Dendritic cell treated with granulocyte-macrophage colony-stimulating factor and Interleukin-4, amounts not matched to agents 40 ng/mL and 50 ng/mL, for 4 days (primary cell): ENCODE data around the gene WDR90.

Experiments
- H3K27ac Mint-ChIP-seq: one replicate; pipeline ENCODE4 v1.8.0; 2022; ENCODE audit warnings: mild to moderate bottlenecking, mixed read lengths
- H3K27me3 Mint-ChIP-seq: one replicate; pipeline ENCODE4 v1.8.0; 2022; ENCODE audit warnings: mild to moderate bottlenecking, mixed read lengths
- H3K36me3 Mint-ChIP-seq: one replicate; pipeline ENCODE4 v1.8.0; 2022; ENCODE audit warnings: low read depth, mixed read lengths
- H3K4me1 Mint-ChIP-seq: one replicate; pipeline ENCODE4 v1.8.0; 2022; ENCODE audit warnings: low read depth, mixed read lengths
- H3K4me3 Mint-ChIP-seq: one replicate; pipeline ENCODE4 v1.8.0; 2022; ENCODE audit warnings: mild to moderate bottlenecking, moderate library complexity, mixed read lengths
- H3K9me3 Mint-ChIP-seq: one replicate; pipeline ENCODE4 v1.8.0; 2022; ENCODE audit warnings: mixed read lengths
- intact Hi-C: fragments of 100-400 bp; cut with micrococcal nuclease; formaldehyde crosslinking; loops from one replicate; pipeline ENCODE4 v1.15.0; 2022

Gene WDR90

GRCh38 chr16:648781-649589 is at the start of gene WDR90:
WDR90 (plus strand) TSS chr16:649365; CDS start chr16:649417, 52 bp downstream.
- peaks cover 48% of the 10 kb centered on the region for H3K36me3 Mint-ChIP-seq
- H3K27ac Mint-ChIP-seq, result peak within 1 kb of the TSS; percentile 87
- intact Hi-C loops, result loop anchor here (1.0 kb wide), 2 partner anchors 11 to 60 kb away; no protein-coding TSS in a partner anchor
- no peaks in the 10 kb centered on the region for H3K9me3 Mint-ChIP-seq
- H3K4me1 Mint-ChIP-seq, result peaks cover 64% of the 10 kb centered on the region
- no peaks in the 10 kb centered on the region for H3K27me3 Mint-ChIP-seq
- H3K4me3 Mint-ChIP-seq, result peak within 1 kb of the TSS; percentile 81

- no peak overlapping the region for H3K27ac Mint-ChIP-seq
- H3K27me3 Mint-ChIP-seq, result no peaks in the 10 kb centered on the region
- H3K4me1 Mint-ChIP-seq, result peaks cover 21% of the 10 kb centered on the region
- no peak overlapping the region for H3K4me3 Mint-ChIP-seq
- H3K9me3 Mint-ChIP-seq, result peaks cover 8% of the 10 kb centered on the region
- intact Hi-C loops, result no loop called here
- peaks cover 43% of the 10 kb centered on the region for H3K36me3 Mint-ChIP-seq
Measured at GRCh38 chr16:600781-601180, 48.4 kb upstream of the WDR90 start.

- no peak overlapping the region for H3K27ac Mint-ChIP-seq
- peaks cover 8% of the 10 kb centered on the region for H3K4me1 Mint-ChIP-seq
- H3K4me3 Mint-ChIP-seq, result no peak overlapping the region
Measured at GRCh38 chr16:603933-604332, 45.2 kb upstream of the WDR90 start.

GRCh38 chr16:606656-607307 is 42.4 kb upstream of the WDR90 start:
- Mint-ChIP-seq H3K4me1 (peaks cover 12% of the 10 kb centered on the region), H3K9me3 (peaks cover 8% of the 10 kb centered on the region), H3K4me3 (no peak overlapping the region), H3K27ac (no peak overlapping the region), H3K36me3 (peaks cover 15% of the 10 kb centered on the region), H3K27me3 (no peaks in the 10 kb centered on the region)
- intact Hi-C loops, result no loop called here

More at GRCh38 chr16:603933-604332, 45.2 kb upstream of the WDR90 start:
- peaks cover 8% of the 10 kb centered on the region for H3K9me3 Mint-ChIP-seq
- intact Hi-C loops, result no loop called here
- H3K27me3 Mint-ChIP-seq, result no peaks in the 10 kb centered on the region
- H3K36me3 Mint-ChIP-seq, result peaks cover 27% of the 10 kb centered on the region

DNA sequence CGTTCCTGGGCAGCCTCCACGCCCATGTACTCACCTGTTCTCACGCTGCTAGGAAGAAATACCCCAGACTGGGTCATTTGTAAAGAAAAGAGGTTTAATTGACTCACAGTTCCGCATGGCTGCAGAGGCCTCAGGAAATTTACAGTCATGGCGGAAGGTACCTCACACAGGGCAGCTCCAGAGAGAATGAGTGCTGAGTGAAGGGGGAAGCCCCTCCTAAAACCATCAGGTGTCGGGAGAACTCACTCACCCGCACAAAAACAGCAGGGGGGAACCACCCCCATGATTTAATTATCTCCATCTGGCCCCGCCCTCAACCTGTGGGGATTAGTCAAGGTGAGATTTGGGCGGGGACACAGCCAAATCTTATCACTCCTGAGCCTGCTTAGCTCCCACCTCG is 41.1 kb upstream of the WDR90 start:
- H3K4me3 Mint-ChIP-seq, result no peak overlapping the region
- peaks cover 12% of the 10 kb centered on the region for H3K4me1 Mint-ChIP-seq
- H3K27me3 Mint-ChIP-seq, result no peaks in the 10 kb centered on the region
- intact Hi-C loops, result no loop called here
- H3K36me3 Mint-ChIP-seq, result peaks cover 15% of the 10 kb centered on the region
- H3K27ac Mint-ChIP-seq, result no peak overlapping the region
- H3K9me3 Mint-ChIP-seq, result peaks cover 8% of the 10 kb centered on the region

DNA sequence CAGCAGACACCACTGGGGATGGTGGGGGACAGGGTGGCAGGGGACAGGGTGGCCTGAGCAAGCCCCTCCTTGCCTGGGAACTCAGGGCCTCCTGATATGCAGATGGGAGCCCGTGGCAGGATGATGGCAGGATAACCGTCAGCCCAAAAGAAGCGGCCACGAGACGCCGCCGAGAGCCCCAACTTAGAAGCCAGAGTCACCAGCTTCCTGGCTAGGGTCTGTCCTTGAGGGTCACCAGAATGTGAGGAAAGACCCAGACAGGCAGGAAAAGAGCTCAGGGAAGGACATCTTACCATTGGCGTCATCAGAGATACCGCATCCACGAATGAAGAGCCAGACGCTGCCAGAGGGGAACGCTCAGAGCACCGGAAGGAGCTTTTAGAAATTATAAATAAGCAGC is 39.8 kb upstream of the WDR90 start:
- no peaks in the 10 kb centered on the region for H3K27me3 Mint-ChIP-seq
- H3K9me3 Mint-ChIP-seq, result peaks cover 8% of the 10 kb centered on the region
- no peak overlapping the region for H3K27ac Mint-ChIP-seq
- intact Hi-C loops, result no loop called here
- H3K4me1 Mint-ChIP-seq, result peaks cover 5% of the 10 kb centered on the region
- H3K4me3 Mint-ChIP-seq, result no peak overlapping the region
- peaks cover 26% of the 10 kb centered on the region for H3K36me3 Mint-ChIP-seq

- no peaks in the 10 kb centered on the region for H3K27me3 Mint-ChIP-seq
- H3K27ac Mint-ChIP-seq, result no peak overlapping the region
- H3K4me3 Mint-ChIP-seq, result no peak overlapping the region
- H3K36me3 Mint-ChIP-seq, result peaks cover 31% of the 10 kb centered on the region
- peaks cover 6% of the 10 kb centered on the region for H3K9me3 Mint-ChIP-seq
- peaks cover 5% of the 10 kb centered on the region for H3K4me1 Mint-ChIP-seq
- intact Hi-C loops, result no loop called here
Measured at GRCh38 chr16:609984-610383, 39.2 kb upstream of the WDR90 start.

GRCh38 chr16:610513-611381 is 38.4 kb upstream of the WDR90 start:
- H3K27ac Mint-ChIP-seq, result no peak overlapping the region
- H3K9me3 Mint-ChIP-seq, result no peaks in the 10 kb centered on the region
- intact Hi-C loops, result no loop called here
- peaks cover 5% of the 10 kb centered on the region for H3K4me1 Mint-ChIP-seq
- no peaks in the 10 kb centered on the region for H3K27me3 Mint-ChIP-seq
- no peak overlapping the region for H3K4me3 Mint-ChIP-seq
- peaks cover 25% of the 10 kb centered on the region for H3K36me3 Mint-ChIP-seq

DNA sequence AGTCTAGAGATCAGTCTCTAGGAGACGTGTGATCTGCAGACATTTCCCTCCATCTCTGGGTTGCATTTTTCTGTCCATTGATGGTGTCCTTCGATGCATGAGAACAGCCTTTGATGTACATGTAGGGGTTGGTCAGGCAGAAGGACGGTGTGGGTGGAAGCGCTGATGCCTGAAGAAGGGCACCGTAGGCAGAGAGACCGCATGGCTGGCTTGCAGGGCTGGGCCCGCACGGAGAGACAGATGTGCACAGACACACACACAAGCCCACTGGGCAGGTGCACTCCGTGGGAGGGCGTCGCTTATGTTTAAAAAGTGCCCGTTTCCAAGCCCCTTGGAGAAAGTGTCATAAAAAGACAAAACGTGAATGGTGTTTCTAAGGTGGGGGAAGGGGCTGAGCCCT is 34.0 kb upstream of the WDR90 start:
- H3K4me1 Mint-ChIP-seq, result peaks cover 5% of the 10 kb centered on the region
- peaks cover 44% of the 10 kb centered on the region for H3K36me3 Mint-ChIP-seq
- no peaks in the 10 kb centered on the region for H3K9me3 Mint-ChIP-seq
- no peak overlapping the region for H3K4me3 Mint-ChIP-seq
- H3K27me3 Mint-ChIP-seq, result no peaks in the 10 kb centered on the region
- H3K27ac Mint-ChIP-seq, result no peak overlapping the region
- intact Hi-C loops, result no loop called here

DNA sequence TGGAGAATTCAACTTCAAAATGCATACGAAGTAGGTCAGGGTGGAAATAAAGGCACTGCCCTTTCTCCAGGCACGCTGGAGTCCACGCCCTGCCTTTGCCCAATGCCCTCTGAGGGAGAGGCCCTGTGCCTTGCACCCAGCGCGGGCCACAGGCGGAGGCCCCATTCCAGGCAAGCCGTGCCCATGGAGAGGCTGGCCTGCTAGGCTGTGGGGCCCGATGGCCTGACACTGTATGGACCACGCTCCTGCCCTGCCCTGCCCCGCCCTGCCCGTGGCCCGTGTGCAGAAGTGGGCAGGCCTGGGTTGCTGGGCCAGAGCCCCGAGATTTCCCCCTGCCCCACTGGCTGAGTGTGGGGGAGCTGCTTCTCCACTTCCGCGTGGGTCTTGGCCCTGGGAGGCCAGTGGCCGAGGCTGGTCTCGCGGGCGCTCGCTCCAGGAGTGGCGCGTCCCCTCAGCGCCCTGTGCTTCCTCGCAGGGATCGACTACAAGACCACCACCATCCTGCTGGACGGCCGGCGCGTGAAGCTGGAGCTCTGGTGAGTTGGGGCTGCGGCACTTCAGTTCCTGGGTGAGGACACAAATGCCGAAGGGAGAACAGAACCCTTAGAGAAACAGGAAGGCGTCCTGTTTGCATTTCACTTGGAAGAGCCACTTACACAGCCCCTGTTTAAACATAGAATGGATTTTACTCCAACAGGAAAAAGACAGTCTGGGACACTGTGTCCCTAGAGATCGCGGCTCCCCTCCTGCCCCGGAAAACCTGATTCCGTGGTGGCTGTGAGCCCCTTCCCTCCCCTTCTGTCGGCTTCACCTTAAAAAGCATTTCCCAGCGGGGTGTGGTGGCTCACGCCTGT is 32.2 kb upstream of the WDR90 start:
- Mint-ChIP-seq H3K9me3 (no peaks in the 10 kb centered on the region), H3K4me1 (peaks cover 5% of the 10 kb centered on the region), H3K4me3 (no peak overlapping the region), H3K36me3 (peaks cover 57% of the 10 kb centered on the region), H3K27me3 (no peaks in the 10 kb centered on the region), H3K27ac (no peak overlapping the region)
- intact Hi-C loops, result no loop called here

DNA sequence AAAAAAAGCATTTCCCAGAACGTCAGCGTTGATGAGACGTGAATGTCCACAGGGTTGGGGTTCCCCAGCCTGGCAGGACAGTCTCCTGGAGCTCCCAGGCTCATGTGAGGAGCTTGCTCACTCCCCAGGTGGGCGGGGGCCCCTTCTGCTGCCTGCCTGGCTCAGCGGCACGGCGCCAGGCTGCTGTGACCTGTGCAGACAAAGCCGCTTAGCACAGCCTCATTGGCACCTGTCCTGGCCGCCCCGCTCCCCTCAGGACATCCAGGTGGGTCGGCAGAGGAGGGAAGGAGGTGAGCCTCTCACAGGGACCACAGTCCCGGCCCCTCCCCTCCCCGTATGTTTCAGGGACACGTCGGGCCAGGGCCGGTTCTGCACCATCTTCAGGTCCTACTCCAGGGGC is 31.3 kb upstream of the WDR90 start:
- intact Hi-C loops, result no loop called here
- Mint-ChIP-seq H3K36me3 (peaks cover 57% of the 10 kb centered on the region), H3K27ac (no peak overlapping the region), H3K4me3 (no peak overlapping the region), H3K4me1 (peaks cover 5% of the 10 kb centered on the region), H3K27me3 (no peaks in the 10 kb centered on the region), H3K9me3 (no peaks in the 10 kb centered on the region)

DNA sequence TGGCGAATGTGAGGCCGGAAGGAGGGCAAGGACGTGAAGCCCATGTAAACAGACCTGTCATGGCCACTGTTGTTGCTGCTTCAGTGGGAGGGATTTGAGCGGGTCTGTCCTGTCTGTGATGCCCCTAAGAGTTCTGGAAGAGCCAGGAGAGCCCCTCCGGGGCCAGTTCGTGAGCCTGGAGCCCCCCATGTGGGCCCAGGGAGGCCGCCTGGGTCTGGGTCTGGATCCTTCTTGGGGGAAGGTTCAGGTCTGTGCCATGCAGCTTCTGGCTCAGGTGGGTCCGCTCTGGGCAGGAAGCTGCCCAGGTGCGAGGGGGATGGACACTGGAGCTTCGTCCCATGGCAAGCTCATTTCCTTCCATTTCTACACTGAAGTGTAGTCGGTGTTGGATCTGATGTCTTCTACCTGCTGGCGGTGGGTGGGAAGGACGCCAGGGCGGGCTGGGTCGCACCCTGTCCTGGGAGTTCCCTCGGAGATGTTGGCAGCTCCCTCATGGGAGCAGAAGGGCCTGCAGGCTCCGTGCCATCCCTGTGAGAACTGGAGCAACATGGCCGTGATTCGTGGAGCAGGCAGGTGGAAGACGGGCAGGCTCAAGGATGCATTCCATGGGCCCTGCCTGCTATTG is 29.6 kb upstream of the WDR90 start:
- Mint-ChIP-seq H3K27me3 (no peaks in the 10 kb centered on the region), H3K4me1 (peaks cover 5% of the 10 kb centered on the region), H3K36me3 (peaks cover 44% of the 10 kb centered on the region), H3K27ac (no peak overlapping the region), H3K9me3 (no peaks in the 10 kb centered on the region), H3K4me3 (no peak overlapping the region)
- intact Hi-C loops, result no loop called here
